IMR-90 (cell line): Measurements from ENCODE around the gene LIPE. TPM values are rescaled to one million over a fixed set of nuclear protein-coding genes. Genes with fewer than 3 reads are reported as not detected.

Experiments used
- ATAC-seq: fragments of 200-7000 bp; cut with Tn5 transposase; 2 replicates; pipeline ENCODE4 v1.9.1; 2020; ENCODE audit warnings: low read depth, mild to moderate bottlenecking, moderate library complexity
- BruUV-seq: library from RNA; stranded (reverse); fragments of 400-500 nt; replicated peaks from 2 replicates; lab custom pipeline; 2021; lab: Mats Ljungman, UMichigan
- CTCF ChIA-PET: fragments of 300-600 bp; formaldehyde crosslinking; extraction: SDS; loops from one replicate; lab custom pipeline; 2021; ENCODE audit warnings: antibody characterized with exemption; lab: Yijun Ruan, JAX
- POLR2A ChIA-PET: fragments of 300-600 bp; sonication (Branson Sonifier 250); formaldehyde crosslinking; loops from one replicate; lab custom pipeline; 2022; ENCODE audit warnings: antibody characterized with exemption; ENCODE audit not compliant: unreplicated experiment; lab: Charles Lee
- DNase-seq: peaks from one replicate; pipeline ENCODE4 v3.0.0; 2013
- H2AFZ ChIP-seq: replicated peaks from 2 replicates; pipeline ENCODE3; 2013; ENCODE audit warnings: low read length, mild to moderate bottlenecking; ENCODE audit not compliant: poor library complexity
- H2AK5ac ChIP-seq: 2 replicates; pipeline ENCODE4 v1.6.1; 2013; ENCODE audit warnings: low read depth, low read length, inconsistent platforms
- H2AK9ac ChIP-seq: replicated peaks from 2 replicates; pipeline ENCODE3; 2013; ENCODE audit warnings: mild to moderate bottlenecking, low read depth, low read length, moderate library complexity; ENCODE audit not compliant: poor library complexity
- H2BK120ac ChIP-seq: 2 replicates; pipeline ENCODE4 v1.6.1; 2013; ENCODE audit warnings: low read depth, low read length, inconsistent platforms
- H2BK15ac ChIP-seq: 3 replicates; pipeline ENCODE4 v1.6.1; 2013; ENCODE audit warnings: low read depth, low read length, inconsistent platforms
- H2BK20ac ChIP-seq: 2 replicates; pipeline ENCODE4 v1.6.1; 2013; ENCODE audit warnings: low read depth, mild to moderate bottlenecking, inconsistent platforms, low read length, moderate library complexity
- H2BK5ac ChIP-seq: 2 replicates; pipeline ENCODE4 v1.6.1; 2013; ENCODE audit warnings: mild to moderate bottlenecking, low read depth, low read length, inconsistent platforms; ENCODE audit not compliant: poor library complexity, severe bottlenecking
- H3K14ac ChIP-seq: replicated peaks from 2 replicates; pipeline ENCODE4 v1.6.1; 2013; ENCODE audit warnings: low read depth, low read length, inconsistent platforms
- H3K18ac ChIP-seq: 2 replicates; pipeline ENCODE4 v1.6.1; 2013; ENCODE audit warnings: low read depth, low read length, control low read depth
- H3K23ac ChIP-seq: 2 replicates; pipeline ENCODE4 v1.6.1; 2013; ENCODE audit warnings: low read depth, low read length, inconsistent platforms
- H3K27ac ChIP-seq: 2 replicates; pipeline ENCODE4 v1.5.1; 2013; ENCODE audit warnings: mild to moderate bottlenecking, control low read depth, low read length; ENCODE audit not compliant: insufficient read depth
- H3K27me3 ChIP-seq: 2 replicates; pipeline ENCODE4 v1.6.1; 2013; ENCODE audit warnings: low read length; ENCODE audit not compliant: control insufficient read depth, insufficient read depth
- H3K36me3 ChIP-seq: 2 replicates; pipeline ENCODE4 v1.6.1; 2013; ENCODE audit warnings: low read length, mixed read lengths; ENCODE audit not compliant: control insufficient read depth, insufficient read depth
- H3K4ac ChIP-seq: 2 replicates; pipeline ENCODE4 v1.6.1; 2013; ENCODE audit warnings: low read depth, low read length, inconsistent platforms
- H3K4me1 ChIP-seq: 2 replicates; pipeline ENCODE4 v1.6.1; 2013; ENCODE audit warnings: low read length, mixed read lengths; ENCODE audit not compliant: control insufficient read depth, insufficient read depth
- H3K4me2 ChIP-seq: 2 replicates; pipeline ENCODE4 v1.6.1; 2013; ENCODE audit warnings: low read depth, mild to moderate bottlenecking, control low read depth, low read length, moderate library complexity
- H3K4me3 ChIP-seq: 2 replicates; pipeline ENCODE4 v1.5.1; 2013; ENCODE audit warnings: low read depth, mild to moderate bottlenecking, control low read depth, low read length, moderate library complexity; ENCODE audit not compliant: insufficient read depth
- H3K56ac ChIP-seq: 2 replicates; pipeline ENCODE4 v1.6.1; 2013; ENCODE audit warnings: low read length, inconsistent platforms; ENCODE audit not compliant: insufficient read depth; ENCODE audit errors: extremely low read depth
- H3K79me1 ChIP-seq, 2 experiments: 2 replicates each; pipeline ENCODE4 v1.6.1; 2013; ENCODE audit warnings: low read length in 2 of 2, inconsistent platforms in 1 of 2, low read depth in 1 of 2
- H3K9ac ChIP-seq: 2 replicates; pipeline ENCODE4 v1.6.1; 2013; ENCODE audit warnings: low read depth, low read length, control low read depth
- H3K9me1 ChIP-seq: 2 replicates; pipeline ENCODE4 v1.6.1; 2013; ENCODE audit warnings: low read length, inconsistent platforms; ENCODE audit not compliant: insufficient read depth
- H3K9me3 ChIP-seq: 2 replicates; pipeline ENCODE4 v1.6.1; 2013; ENCODE audit warnings: low read length; ENCODE audit not compliant: control insufficient read depth, insufficient read depth
- H4K20me1 ChIP-seq: 2 replicates; pipeline ENCODE4 v1.6.1; 2013; ENCODE audit warnings: low read length, inconsistent platforms; ENCODE audit not compliant: insufficient read depth
- H4K5ac ChIP-seq: 2 replicates; pipeline ENCODE4 v1.6.1; 2013; ENCODE audit warnings: mild to moderate bottlenecking, low read depth, low read length, control low read depth
- H4K8ac ChIP-seq, 2 experiments: 2 replicates each; pipeline ENCODE4 v1.6.1; 2013; ENCODE audit warnings: low read depth in 2 of 2, low read length in 2 of 2, control low read depth in 1 of 2, inconsistent platforms in 1 of 2
- H4K91ac ChIP-seq: 2 replicates; pipeline ENCODE4 v1.6.1; 2013; ENCODE audit warnings: low read depth, low read length, inconsistent platforms; ENCODE audit not compliant: insufficient read depth
- ELK1 ChIP-seq: fragments of 150-350 bp; IDR thresholded peaks from 2 replicates; pipeline ENCODE4 v1.6.1; 2016; ENCODE audit warnings: low read depth, mild to moderate bottlenecking, low read length, moderate library complexity, borderline replicate concordance
- POLR2A ChIP-seq: IDR thresholded peaks from 2 replicates; pipeline ENCODE4 v1.6.1; 2012; ENCODE audit warnings: mild to moderate bottlenecking, low read depth, low read length
- WGBS, 2 experiments: methylation state at CpG; one replicate each; pipeline versions ENCODE4 v1.1.5 to v1.1.7; 2013; ENCODE audit warnings: missing lambda C conversion rate in 2 of 2; ENCODE audit not compliant: insufficient read length in 1 of 2; ENCODE audit errors: extremely low coverage in 2 of 2; 5-methylcytosine and 5-hydroxymethylcytosine counted together
- dilution Hi-C: fragments of 300-500 bp; cut with HindIII; formaldehyde crosslinking; loops from one replicate; pipeline ENCODE4 v1.14.3; 2018; ENCODE audit warnings: low sequenced_read_pairs; ENCODE audit not compliant: unreplicated experiment
- in situ Hi-C: fragments of 300-500 bp; cut with MboI; formaldehyde crosslinking; loops from 3 replicates; pipeline ENCODE4 v1.14.3; 2019; ENCODE audit warnings: low sequenced_read_pairs, inconsistent platforms, mixed read lengths
- intact Hi-C: fragments of 100-400 bp; cut with micrococcal nuclease; formaldehyde crosslinking; loops from 2 replicates; pipeline ENCODE4 v1.10.0; 2022
- polyA plus RNA-seq, 3 experiments: library from polyadenylated mRNA; depleted of rRNA; stranded (reverse); fragments of >200 nt; gene quantifications; 2 replicates each; pipeline ENCODE4 v1.2.3, GENCODE V29; 2012; ENCODE audit warnings: low replicate concordance in 1 of 3
- total RNA-seq: library from RNA; depleted of rRNA; stranded (reverse); fragments of >200 nt; gene quantifications from 2 replicates; pipeline ENCODE4 v1.2.3, GENCODE V29; 2012

LIPE gene
- total and polyA plus RNA-seq, 2 of the 4 experiments (the other 2 are of a cell fraction) = 1.1 to 5.4 TPM

- intact Hi-C loops = no loop called here
- H2AFZ ChIP-seq = peak overlapping the region; percentile 32
- H3K9ac ChIP-seq = no peak overlapping the region
- DNase-seq = no peak
- H2BK5ac ChIP-seq = no peak overlapping the region
- H4K5ac ChIP-seq = no peak overlapping the region
- no peak for TF ChIP-seq POLR2A
- no peak for TF ChIP-seq ELK1
- H3K56ac ChIP-seq = no peak overlapping the region
- no peak overlapping the region for H2BK15ac ChIP-seq
- H3K36me3 ChIP-seq = peaks cover 16% of the 10 kb centered on the region; the same call in 1 of the 2 replicates
- no TSS peak for BruUV-seq
- no peaks in the 10 kb centered on the region for H3K27me3 ChIP-seq
- H3K14ac ChIP-seq = no peak overlapping the region
- no peak overlapping the region for H3K23ac ChIP-seq
- peaks cover 3% of the 10 kb centered on the region; the same call in 1 of the 2 replicates for H4K20me1 ChIP-seq
- no peak overlapping the region for H3K4me3 ChIP-seq
- in situ Hi-C loops = no loop called here
- POLR2A ChIA-PET = no interaction called here
- H3K79me1 ChIP-seq = no peaks in the 10 kb centered on the region
- dilution Hi-C loops = no loop called here
- peaks cover 9% of the 10 kb centered on the region for H3K9me1 ChIP-seq
- no peak overlapping the region for H2BK120ac ChIP-seq
- H3K4me1 ChIP-seq = peaks cover 2% of the 10 kb centered on the region; the same call in 1 of the 2 replicates
- whole genome bisulfite sequencing, 2 experiments = 80% methylated on average over 1 of the region's 9 CpGs; no CpG with 5 or more reads in 1 of the 2 experiments
- H2AK9ac ChIP-seq = no peak overlapping the region
- H3K4ac ChIP-seq = no peak overlapping the region
- H4K91ac ChIP-seq = no peak overlapping the region
- H3K9me3 ChIP-seq = no peaks in the 10 kb centered on the region
- no peak overlapping the region for H3K4me2 ChIP-seq
- H2AK5ac ChIP-seq = no peak overlapping the region
- H3K18ac ChIP-seq = no peak overlapping the region
- H4K8ac ChIP-seq = no peak overlapping the region
- no peak for ATAC-seq
- CTCF ChIA-PET = no interaction called here
- no peak overlapping the region for H2BK20ac ChIP-seq
- H3K27ac ChIP-seq = no peak overlapping the region
Measured at GRCh38 chr19:42370068-42370520, 57.1 kb downstream of the LIPE start.
